ENCODE measurements around the gene CBFA2T2. TPM values are rescaled to one million over a fixed set of nuclear protein-coding genes. Genes with fewer than 3 reads are reported as not detected.
"Not testable (repeated sequence)": the region's sequence is repeated elsewhere in the genome, so short reads cannot be mapped to it uniquely, and the experiment has no call there.

CBFA2T2 gene
- total RNA-seq, 1 experiment from 2014 or later: 15.4 TPM

- H3K4me3 Mint-ChIP-seq (ENCODE audit: unreplicated experiment): no peak overlapping the region
- no TSS peak for BruUV-seq (replicated peaks)
- peaks cover 10% of the 10 kb centered on the region for H3K4me1 Mint-ChIP-seq (ENCODE audit: insufficient read depth, unreplicated experiment)
Observed at GRCh38 chr20:33589059-33589458, 99.2 kb downstream of the CBFA2T2 start.

GRCh38 chr20:33591901-33592300, 102.0 kb downstream of the CBFA2T2 start:
- H3K9me3 Mint-ChIP-seq (ENCODE audit: unreplicated experiment); POLR2A ChIA-PET; intact Hi-C loops (cut with micrococcal nuclease); H3K4me1 Mint-ChIP-seq (ENCODE audit: insufficient read depth, unreplicated experiment); H3K4me3 Mint-ChIP-seq (ENCODE audit: unreplicated experiment); BruUV-seq (replicated peaks); CTCF ChIA-PET; DNase-seq (ENCODE audit: unreplicated experiment); H3K36me3 Mint-ChIP-seq (ENCODE audit: insufficient read depth, unreplicated experiment); H3K27ac Mint-ChIP-seq (ENCODE audit: low read depth, unreplicated experiment); H3K27me3 Mint-ChIP-seq (ENCODE audit: insufficient read depth, unreplicated experiment): not testable (repeated sequence)

More at GRCh38 chr20:33589059-33589458, 99.2 kb downstream of the CBFA2T2 start:
- DNase-seq (ENCODE audit: unreplicated experiment): no peak
- intact Hi-C loops (cut with micrococcal nuclease): no loop called here
- ChIA-PET POLR2A (interaction anchor here (1.3 to 1.8 kb wide), 2 partner anchors 12 to 17 kb away, joined by 4 to 10 read pairs; no protein-coding TSS in a partner anchor), CTCF (interaction anchor here (1.0 to 1.3 kb wide), 3 partner anchors 10 to 55 kb away, joined by 3 to 4 read pairs (median 3); no protein-coding TSS in a partner anchor)
- Mint-ChIP-seq H3K27ac (ENCODE audit: low read depth, unreplicated experiment) (no peak overlapping the region), H3K27me3 (ENCODE audit: insufficient read depth, unreplicated experiment) (no peaks in the 10 kb centered on the region), H3K36me3 (ENCODE audit: insufficient read depth, unreplicated experiment) (no peaks in the 10 kb centered on the region), H3K9me3 (ENCODE audit: unreplicated experiment) (no peaks in the 10 kb centered on the region)
- TF ChIP-seq, protein P1, sequence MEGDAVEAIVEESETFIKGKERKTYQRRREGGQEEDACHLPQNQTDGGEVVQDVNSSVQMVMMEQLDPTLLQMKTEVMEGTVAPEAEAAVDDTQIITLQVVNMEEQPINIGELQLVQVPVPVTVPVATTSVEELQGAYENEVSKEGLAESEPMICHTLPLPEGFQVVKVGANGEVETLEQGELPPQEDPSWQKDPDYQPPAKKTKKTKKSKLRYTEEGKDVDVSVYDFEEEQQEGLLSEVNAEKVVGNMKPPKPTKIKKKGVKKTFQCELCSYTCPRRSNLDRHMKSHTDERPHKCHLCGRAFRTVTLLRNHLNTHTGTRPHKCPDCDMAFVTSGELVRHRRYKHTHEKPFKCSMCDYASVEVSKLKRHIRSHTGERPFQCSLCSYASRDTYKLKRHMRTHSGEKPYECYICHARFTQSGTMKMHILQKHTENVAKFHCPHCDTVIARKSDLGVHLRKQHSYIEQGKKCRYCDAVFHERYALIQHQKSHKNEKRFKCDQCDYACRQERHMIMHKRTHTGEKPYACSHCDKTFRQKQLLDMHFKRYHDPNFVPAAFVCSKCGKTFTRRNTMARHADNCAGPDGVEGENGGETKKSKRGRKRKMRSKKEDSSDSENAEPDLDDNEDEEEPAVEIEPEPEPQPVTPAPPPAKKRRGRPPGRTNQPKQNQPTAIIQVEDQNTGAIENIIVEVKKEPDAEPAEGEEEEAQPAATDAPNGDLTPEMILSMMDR (IDR thresholded peaks at IDR 0.05; ENCODE audit: unreplicated experiment): no peak

- TF ChIP-seq, protein P1 (IDR thresholded peaks at IDR 0.05; ENCODE audit: unreplicated experiment): no peak
- POLR2A ChIA-PET: interaction anchor here (0.6 to 2.9 kb wide), 6 partner anchors 10 to 453 kb away, joined by 3 to 10 read pairs (median 4); partner anchors contain the start of gene CBFA2T2
- Mint-ChIP-seq H3K4me1 (ENCODE audit: insufficient read depth, unreplicated experiment) (no peaks in the 10 kb centered on the region), H3K27me3 (ENCODE audit: insufficient read depth, unreplicated experiment) (no peaks in the 10 kb centered on the region), H3K27ac (ENCODE audit: low read depth, unreplicated experiment) (no peak overlapping the region), H3K4me3 (ENCODE audit: unreplicated experiment) (no peak overlapping the region), H3K9me3 (ENCODE audit: unreplicated experiment) (no peaks in the 10 kb centered on the region), H3K36me3 (ENCODE audit: insufficient read depth, unreplicated experiment) (peaks cover 7% of the 10 kb centered on the region)
- DNase-seq (ENCODE audit: unreplicated experiment): no peak
- CTCF ChIA-PET: interaction anchor here (0.6 to 2.0 kb wide), 5 partner anchors 10 to 132 kb away, joined by 3 to 7 read pairs (median 3); no protein-coding TSS in a partner anchor
- no TSS peak for BruUV-seq (replicated peaks)
- intact Hi-C loops (cut with micrococcal nuclease): no loop called here
Observed at GRCh38 chr20:33594743-33595142, 104.8 kb downstream of the CBFA2T2 start.

GRCh38 chr20:33600414-33600813, 110.5 kb downstream of the CBFA2T2 start:
- TF ChIP-seq, protein P1 (IDR thresholded peaks at IDR 0.05; ENCODE audit: unreplicated experiment): no peak
- H3K27me3 Mint-ChIP-seq (ENCODE audit: insufficient read depth, unreplicated experiment): no peaks in the 10 kb centered on the region
- peaks cover 14% of the 10 kb centered on the region for H3K4me1 Mint-ChIP-seq (ENCODE audit: insufficient read depth, unreplicated experiment)
- no peak for DNase-seq (ENCODE audit: unreplicated experiment)
- ChIA-PET CTCF (no interaction called here), POLR2A (no interaction called here)
- H3K9me3 Mint-ChIP-seq (ENCODE audit: unreplicated experiment): no peaks in the 10 kb centered on the region
- H3K27ac Mint-ChIP-seq (ENCODE audit: low read depth, unreplicated experiment): no peak overlapping the region
- H3K4me3 Mint-ChIP-seq (ENCODE audit: unreplicated experiment): no peak overlapping the region
- no TSS peak for BruUV-seq (replicated peaks)
- peaks cover 13% of the 10 kb centered on the region for H3K36me3 Mint-ChIP-seq (ENCODE audit: insufficient read depth, unreplicated experiment)
- intact Hi-C loops (cut with micrococcal nuclease): no loop called here

- Mint-ChIP-seq H3K27me3 (ENCODE audit: insufficient read depth, unreplicated experiment) (no peaks in the 10 kb centered on the region), H3K4me1 (ENCODE audit: insufficient read depth, unreplicated experiment) (peaks cover 14% of the 10 kb centered on the region), H3K27ac (ENCODE audit: low read depth, unreplicated experiment) (no peak overlapping the region), H3K9me3 (ENCODE audit: unreplicated experiment) (no peaks in the 10 kb centered on the region), H3K36me3 (ENCODE audit: insufficient read depth, unreplicated experiment) (peaks cover 13% of the 10 kb centered on the region), H3K4me3 (ENCODE audit: unreplicated experiment) (no peak overlapping the region)
- BruUV-seq (replicated peaks): no TSS peak
- CTCF ChIA-PET: no interaction called here
- TF ChIP-seq, protein P1 (IDR thresholded peaks at IDR 0.05; ENCODE audit: unreplicated experiment): no peak
- no peak for DNase-seq (ENCODE audit: unreplicated experiment)
- POLR2A ChIA-PET: interaction anchor here (1.1 kb wide), 1 partner anchor 111 kb away, joined by 3 read pairs; the partner anchor contains the start of gene CBFA2T2
- intact Hi-C loops (cut with micrococcal nuclease): no loop called here
Observed at GRCh38 chr20:33600981-33601380, 111.1 kb downstream of the CBFA2T2 start.
